SK-N-SH treated with all-trans-retinoic acid at 6 μM for 48 hours (cell line): ENCODE results near the gene OR5AN1.

Experiments used
- ATAC-seq: fragments of 200-7000 bp; cut with Tn5 transposase; 3 replicates; pipeline ENCODE4 v1.9.1; 2020; ENCODE audit warnings: mild to moderate bottlenecking, moderate library complexity
- ARNTL ChIP-seq: fragments of 450-650 bp; formaldehyde crosslinking; IDR thresholded peaks from 2 replicates; pipeline ENCODE4 v1.5.0; 2020; ENCODE audit warnings: low read depth, mild to moderate bottlenecking, moderate library complexity, borderline replicate concordance
- BACH2 ChIP-seq: fragments of 250-450 bp; sonication (Bioruptor Pico); IDR thresholded peaks from 2 replicates; pipeline ENCODE4 v1.9.0; 2021; ENCODE audit warnings: mild to moderate bottlenecking, borderline replicate concordance
- CSDC2 ChIP-seq: fragments of 250-450 bp; sonication (Bioruptor Pico); IDR thresholded peaks from 2 replicates; pipeline ENCODE4 v1.5.0; 2020; ENCODE audit warnings: mild to moderate bottlenecking, moderate library complexity
- CSRNP3 ChIP-seq: fragments of 250-450 bp; sonication (Bioruptor Pico); IDR thresholded peaks from 2 replicates; pipeline ENCODE4 v1.5.1; 2021; ENCODE audit warnings: mild to moderate bottlenecking, moderate library complexity
- ESRRG ChIP-seq: fragments of 250-450 bp; sonication (Bioruptor Pico); IDR thresholded peaks from 2 replicates; pipeline ENCODE4 v1.6.1; 2021; ENCODE audit warnings: mild to moderate bottlenecking
- GLIS3 ChIP-seq: fragments of 250-450 bp; sonication (Bioruptor Pico); IDR thresholded peaks from 2 replicates; pipeline ENCODE4 v1.5.0; 2020; ENCODE audit warnings: mild to moderate bottlenecking, moderate library complexity
- ISL1 ChIP-seq: fragments of 250-450 bp; sonication (Bioruptor Pico); IDR thresholded peaks from 2 replicates; pipeline ENCODE4 v2.1.2; 2022; ENCODE audit warnings: mild to moderate bottlenecking, moderate library complexity
- OSR1 ChIP-seq: fragments of 250-450 bp; sonication (Bioruptor Pico); IDR thresholded peaks from 2 replicates; pipeline ENCODE4 v1.8.0; 2022; ENCODE audit warnings: moderate library complexity, mild to moderate bottlenecking, inconsistent platforms
- POU6F1 ChIP-seq: fragments of 250-450 bp; sonication (Bioruptor Pico); IDR thresholded peaks from 2 replicates; pipeline ENCODE4 v1.8.0; 2021; ENCODE audit warnings: low read depth, mild to moderate bottlenecking, moderate library complexity, borderline replicate concordance
- RARB ChIP-seq: fragments of 250-450 bp; sonication (Bioruptor Pico); IDR thresholded peaks from 2 replicates; pipeline ENCODE4 v1.8.0; 2021; ENCODE audit warnings: mild to moderate bottlenecking, moderate library complexity
- SNAI2 ChIP-seq: fragments of 250-450 bp; sonication (Bioruptor Pico); IDR thresholded peaks from 2 replicates; pipeline ENCODE4 v1.5.0; 2020; ENCODE audit warnings: mild to moderate bottlenecking, moderate library complexity
- TCF4 ChIP-seq: fragments of 250-450 bp; sonication (Bioruptor Pico); IDR thresholded peaks from 2 replicates; pipeline ENCODE4 v1.8.0; 2021; ENCODE audit warnings: mild to moderate bottlenecking, moderate library complexity, borderline replicate concordance
- TOX ChIP-seq: fragments of 250-450 bp; sonication (Bioruptor Pico); IDR thresholded peaks from 2 replicates; pipeline ENCODE4 v1.8.0; 2021; ENCODE audit warnings: mild to moderate bottlenecking, moderate library complexity, borderline replicate concordance
- ZC3H10 ChIP-seq: fragments of 250-450 bp; sonication (Bioruptor Pico); IDR thresholded peaks from 2 replicates; pipeline ENCODE4 v1.5.1; 2021; ENCODE audit warnings: mild to moderate bottlenecking, moderate library complexity
- ZFP3 ChIP-seq: fragments of 250-450 bp; sonication (Bioruptor Pico); IDR thresholded peaks from 2 replicates; pipeline ENCODE4 v1.5.0; 2020; ENCODE audit warnings: mild to moderate bottlenecking, moderate library complexity
- ZFP30 ChIP-seq: fragments of 450-650 bp; formaldehyde crosslinking; IDR thresholded peaks from 2 replicates; pipeline ENCODE4 v1.5.0; 2022; ENCODE audit warnings: mild to moderate bottlenecking, moderate library complexity
- ZNF565 ChIP-seq: fragments of 450-650 bp; formaldehyde crosslinking; conservative IDR thresholded peaks from 2 replicates; pipeline ENCODE4 v1.5.0; 2020; ENCODE audit warnings: low read depth, mild to moderate bottlenecking, moderate library complexity
- ZNF70 ChIP-seq: fragments of 450-650 bp; formaldehyde crosslinking; IDR thresholded peaks from 2 replicates; pipeline ENCODE4 v1.5.0; 2020; ENCODE audit warnings: mild to moderate bottlenecking, moderate library complexity
- ZNF8 ChIP-seq: fragments of 450-650 bp; formaldehyde crosslinking; IDR thresholded peaks from 2 replicates; pipeline ENCODE4 v1.5.0; 2020; ENCODE audit warnings: mild to moderate bottlenecking, moderate library complexity
- TF ChIP-seq, protein P1 (sequence below): fragments of 250-450 bp; sonication (Bioruptor Pico); IDR thresholded peaks from 2 replicates; pipeline ENCODE4 v1.8.0; 2020; ENCODE audit warnings: mild to moderate bottlenecking, moderate library complexity, borderline replicate concordance
- TF ChIP-seq, protein P2 (sequence below): fragments of 250-450 bp; sonication (Bioruptor Pico); IDR thresholded peaks from 2 replicates; pipeline ENCODE4 v1.5.0; 2020; ENCODE audit warnings: mild to moderate bottlenecking, moderate library complexity

The OR5AN1 gene

DNA sequence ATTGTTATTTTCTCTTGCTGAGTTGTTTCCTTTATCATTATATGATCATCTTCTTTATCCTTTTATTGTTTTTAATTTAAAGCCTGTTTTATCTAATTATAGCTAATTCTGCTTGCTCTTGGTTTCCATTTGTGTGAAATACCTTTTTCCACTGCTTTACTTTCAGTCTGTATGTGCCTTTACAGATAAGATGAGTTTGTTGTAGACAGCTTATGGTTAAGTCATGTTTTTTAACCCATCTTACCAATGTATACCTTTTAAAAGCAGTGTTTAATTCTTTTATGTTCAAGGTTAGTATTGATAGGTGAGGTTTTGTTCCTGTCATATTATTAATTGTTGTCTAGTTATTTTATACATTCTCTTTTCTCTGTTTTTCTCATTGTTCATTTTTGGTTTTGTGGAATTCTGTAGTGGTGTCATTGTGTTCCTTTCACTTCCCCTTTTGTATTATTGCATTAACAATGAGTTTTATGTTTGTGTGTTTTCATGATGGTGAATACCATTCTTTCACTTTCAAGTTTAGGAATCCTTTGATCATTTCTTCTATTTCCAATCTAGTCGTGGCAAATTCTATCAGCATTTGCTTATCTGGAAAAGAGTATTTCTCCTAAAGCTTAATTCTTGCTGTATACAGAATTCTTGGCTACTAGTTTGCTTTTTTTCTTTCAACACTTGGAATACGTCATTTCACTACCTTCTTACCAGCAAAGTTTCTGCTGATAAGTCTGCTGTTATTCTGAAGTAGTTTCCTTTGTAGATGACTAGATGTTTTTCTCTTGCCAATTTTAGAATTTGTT is 21.8 kb downstream of the OR5AN1 start:
- TF ChIP-seq ZC3H10 (no peak), ZFP3 (CRISPR knock-in tag) (no peak), GLIS3 (no peak), RARB (CRISPR knock-in tag) (no peak), OSR1 (CRISPR knock-in tag) (no peak), ARNTL (CRISPR knock-in tag) (no peak), TCF4 (CRISPR knock-in tag) (no peak), TOX (CRISPR knock-in tag) (no peak), BACH2 (CRISPR knock-in tag) (no peak), ZNF565 (CRISPR knock-in tag) (no peak), ESRRG (no peak), ISL1 (CRISPR knock-in tag) (no peak), CSRNP3 (CRISPR knock-in tag) (no peak), ZNF70 (CRISPR knock-in tag) (no peak), ZNF8 (CRISPR knock-in tag) (no peak), POU6F1 (CRISPR knock-in tag) (no peak)
- TF ChIP-seq, protein P1, sequence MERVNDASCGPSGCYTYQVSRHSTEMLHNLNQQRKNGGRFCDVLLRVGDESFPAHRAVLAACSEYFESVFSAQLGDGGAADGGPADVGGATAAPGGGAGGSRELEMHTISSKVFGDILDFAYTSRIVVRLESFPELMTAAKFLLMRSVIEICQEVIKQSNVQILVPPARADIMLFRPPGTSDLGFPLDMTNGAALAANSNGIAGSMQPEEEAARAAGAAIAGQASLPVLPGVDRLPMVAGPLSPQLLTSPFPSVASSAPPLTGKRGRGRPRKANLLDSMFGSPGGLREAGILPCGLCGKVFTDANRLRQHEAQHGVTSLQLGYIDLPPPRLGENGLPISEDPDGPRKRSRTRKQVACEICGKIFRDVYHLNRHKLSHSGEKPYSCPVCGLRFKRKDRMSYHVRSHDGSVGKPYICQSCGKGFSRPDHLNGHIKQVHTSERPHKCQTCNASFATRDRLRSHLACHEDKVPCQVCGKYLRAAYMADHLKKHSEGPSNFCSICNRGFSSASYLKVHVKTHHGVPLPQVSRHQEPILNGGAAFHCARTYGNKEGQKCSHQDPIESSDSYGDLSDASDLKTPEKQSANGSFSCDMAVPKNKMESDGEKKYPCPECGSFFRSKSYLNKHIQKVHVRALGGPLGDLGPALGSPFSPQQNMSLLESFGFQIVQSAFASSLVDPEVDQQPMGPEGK, result no peak
- TF ChIP-seq, all 23 proteins: peak for 0
- ATAC-seq, result no peak

DNA sequence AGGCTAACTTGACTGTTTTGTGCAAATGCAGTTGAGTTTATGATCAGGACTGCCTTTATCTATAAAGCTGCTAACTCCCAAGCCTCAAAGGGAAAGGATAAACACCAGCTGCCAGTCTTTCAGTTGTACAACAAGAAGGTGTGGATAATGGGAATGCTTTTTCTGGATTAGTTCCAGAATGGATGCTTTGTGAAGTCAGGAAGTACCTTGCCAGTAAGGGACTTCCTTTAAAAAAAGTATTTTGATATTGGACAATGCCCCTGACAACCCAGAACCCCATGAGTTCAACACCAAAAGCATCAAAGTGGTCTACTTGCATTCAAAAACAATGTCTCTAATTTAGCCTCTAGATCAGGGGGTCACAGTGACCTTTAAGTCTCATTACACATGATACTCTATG is 35.5 kb downstream of the OR5AN1 start:
- TF ChIP-seq ZFP30 (CRISPR knock-in tag), result no peak
- no peak for TF ChIP-seq ZNF70 (CRISPR knock-in tag)
- no peak for TF ChIP-seq GLIS3
- no peak for TF ChIP-seq ZC3H10
- no peak for TF ChIP-seq ZFP3 (CRISPR knock-in tag)
- TF ChIP-seq, protein P2, sequence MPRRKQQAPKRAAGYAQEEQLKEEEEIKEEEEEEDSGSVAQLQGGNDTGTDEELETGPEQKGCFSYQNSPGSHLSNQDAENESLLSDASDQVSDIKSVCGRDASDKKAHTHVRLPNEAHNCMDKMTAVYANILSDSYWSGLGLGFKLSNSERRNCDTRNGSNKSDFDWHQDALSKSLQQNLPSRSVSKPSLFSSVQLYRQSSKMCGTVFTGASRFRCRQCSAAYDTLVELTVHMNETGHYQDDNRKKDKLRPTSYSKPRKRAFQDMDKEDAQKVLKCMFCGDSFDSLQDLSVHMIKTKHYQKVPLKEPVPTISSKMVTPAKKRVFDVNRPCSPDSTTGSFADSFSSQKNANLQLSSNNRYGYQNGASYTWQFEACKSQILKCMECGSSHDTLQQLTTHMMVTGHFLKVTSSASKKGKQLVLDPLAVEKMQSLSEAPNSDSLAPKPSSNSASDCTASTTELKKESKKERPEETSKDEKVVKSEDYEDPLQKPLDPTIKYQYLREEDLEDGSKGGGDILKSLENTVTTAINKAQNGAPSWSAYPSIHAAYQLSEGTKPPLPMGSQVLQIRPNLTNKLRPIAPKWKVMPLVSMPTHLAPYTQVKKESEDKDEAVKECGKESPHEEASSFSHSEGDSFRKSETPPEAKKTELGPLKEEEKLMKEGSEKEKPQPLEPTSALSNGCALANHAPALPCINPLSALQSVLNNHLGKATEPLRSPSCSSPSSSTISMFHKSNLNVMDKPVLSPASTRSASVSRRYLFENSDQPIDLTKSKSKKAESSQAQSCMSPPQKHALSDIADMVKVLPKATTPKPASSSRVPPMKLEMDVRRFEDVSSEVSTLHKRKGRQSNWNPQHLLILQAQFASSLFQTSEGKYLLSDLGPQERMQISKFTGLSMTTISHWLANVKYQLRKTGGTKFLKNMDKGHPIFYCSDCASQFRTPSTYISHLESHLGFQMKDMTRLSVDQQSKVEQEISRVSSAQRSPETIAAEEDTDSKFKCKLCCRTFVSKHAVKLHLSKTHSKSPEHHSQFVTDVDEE, result no peak
- no peak for TF ChIP-seq TOX (CRISPR knock-in tag)
- TF ChIP-seq BACH2 (CRISPR knock-in tag), result no peak
- TF ChIP-seq SNAI2 (CRISPR knock-in tag), result no peak
- TF ChIP-seq RARB (CRISPR knock-in tag), result no peak
- no peak for TF ChIP-seq ZNF8 (CRISPR knock-in tag)
- TF ChIP-seq, protein P1, result no peak
- no peak for TF ChIP-seq TCF4 (CRISPR knock-in tag)
- no peak for TF ChIP-seq CSRNP3 (CRISPR knock-in tag)
- TF ChIP-seq CSDC2 (CRISPR knock-in tag), result no peak
- TF ChIP-seq, all 23 proteins: peak for 0
- ATAC-seq, result no peak
